GM20000 (cell line): ENCODE results near the gene CUX1.

Experiments
- DNase-seq: peaks from one replicate; pipeline ENCODE4 v3.0.0; 2012; ENCODE audit warnings: low spot score
- CTCF ChIP-seq: IDR thresholded peaks from 2 replicates; pipeline ENCODE4 v1.5.1; 2012; ENCODE audit warnings: mild to moderate bottlenecking, control low read depth; ENCODE audit errors: extremely low read depth, missing control alignments

CUX1 gene

GRCh38 chr7:102075126-102075525, 257.7 kb downstream of the CUX1 start:
- no peak for TF ChIP-seq CTCF
- no peak for DNase-seq

GRCh38 chr7:102075553-102076135, 258.2 kb downstream of the CUX1 start:
- no peak for DNase-seq
- TF ChIP-seq CTCF: no peak

GRCh38 chr7:102077081-102077480, 259.7 kb downstream of the CUX1 start:
- no peak for TF ChIP-seq CTCF
- DNase-seq: no peak

- TF ChIP-seq CTCF: no peak
- no peak for DNase-seq
Observed at GRCh38 chr7:102079140-102080018, 262.0 kb downstream of the CUX1 start.

- no peak for TF ChIP-seq CTCF
- DNase-seq: no peak
Observed at GRCh38 chr7:102080019-102080433, 262.6 kb downstream of the CUX1 start.

- no peak for DNase-seq
- TF ChIP-seq CTCF: no peak
Observed at GRCh38 chr7:102080434-102081243, 263.2 kb downstream of the CUX1 start.

GRCh38 chr7:102081244-102081627, 263.8 kb downstream of the CUX1 start:
- DNase-seq: no peak
- TF ChIP-seq CTCF: no peak
